Measurements from ENCODE around the gene KIAA1217. TPM values are rescaled to one million over a fixed set of nuclear protein-coding genes. Genes with fewer than 3 reads are reported as not detected.

The KIAA1217 gene
- total and polyA plus RNA-seq, 2 of the 4 experiments (the other 2 are of a cell fraction): 3.4 to 4.4 TPM

GRCh38 chr10:24428410-24428782 is 219.5 kb downstream of the KIAA1217 start:
- Histone ChIP-seq H3K14ac (replicated peaks; ENCODE audit: low read depth, low read length) (0 out of 2 replicates have a peak overlapping the region, but pooled peaks have one; percentile 5), H2BK120ac (ENCODE audit: low read depth, low read length) (peak overlapping the region; percentile 32), H3K4ac (ENCODE audit: low read depth, low read length) (peak overlapping the region; percentile 63), H2BK5ac (ENCODE audit: low read depth, low read length, poor library complexity, severe bottlenecking) (no peak overlapping the region), H3K23ac (ENCODE audit: low read depth, low read length) (peak overlapping the region; percentile 14; the same call in 1 of the 2 replicates), H3K9me1 (ENCODE audit: insufficient read depth, low read length) (peaks cover 5% of the 10 kb centered on the region), H3K4me2 (ENCODE audit: low read depth, low read length) (no peak overlapping the region), H2AK9ac (replicated peaks; ENCODE audit: low read depth, low read length, poor library complexity) (peak overlapping the region; percentile 60), H3K9me3 (ENCODE audit: control insufficient read depth, insufficient read depth, low read length) (no peaks in the 10 kb centered on the region), H3K56ac (ENCODE audit: extremely low read depth, insufficient read depth, low read length) (no peak overlapping the region; the same call in 1 of the 2 replicates), H4K91ac (ENCODE audit: insufficient read depth, low read depth, low read length) (peak overlapping the region; percentile 53; the same call in 1 of the 2 replicates), H4K8ac (ENCODE audit: low read depth in 2 of 2, low read length in 2 of 2) (peak overlapping the region; percentile 6 to 56; a peak in 2 of 4 replicates), H3K18ac (ENCODE audit: low read depth, low read length) (no peak overlapping the region), H4K5ac (ENCODE audit: low read depth, low read length) (no peak overlapping the region), H3K4me1 (ENCODE audit: control insufficient read depth, insufficient read depth, low read length) (peaks cover 3% of the 10 kb centered on the region; the same call in 1 of the 2 replicates), H2AFZ (replicated peaks; ENCODE audit: low read length, poor library complexity) (peak overlapping the region; percentile 78), H4K20me1 (ENCODE audit: insufficient read depth, low read length) (no peaks in the 10 kb centered on the region), H3K9ac (ENCODE audit: low read depth, low read length) (no peak overlapping the region), H3K79me1 (ENCODE audit: low read depth in 1 of 2, low read length in 2 of 2) (no peaks in the 10 kb centered on the region), H2BK20ac (ENCODE audit: low read depth, low read length) (peak overlapping the region; percentile 12; the same call in 1 of the 2 replicates), H3K27me3 (ENCODE audit: control insufficient read depth, insufficient read depth, low read length) (no peaks in the 10 kb centered on the region), H3K4me3 (ENCODE audit: insufficient read depth, low read depth, low read length) (no peak overlapping the region), H3K27ac (ENCODE audit: insufficient read depth, low read length) (no peak overlapping the region), H2AK5ac (ENCODE audit: low read depth, low read length) (peak overlapping the region; percentile 86), H3K36me3 (ENCODE audit: control insufficient read depth, insufficient read depth, low read length) (no peaks in the 10 kb centered on the region), H2BK15ac (ENCODE audit: low read depth, low read length) (peak overlapping the region; percentile 12; the same call in 1 of the 3 replicates)
- no TSS peak for BruUV-seq (replicated peaks)
- TF ChIP-seq CEBPB (IDR thresholded peaks at IDR 0.05; ENCODE audit: low read depth, low read length) (peak; percentile 53; the same call in 1 of the 2 replicates), MXI1 (IDR thresholded peaks at IDR 0.05; ENCODE audit: borderline replicate concordance, low read depth, low read length) (no peak)
- dilution Hi-C loops (cut with HindIII; ENCODE audit: low sequenced_read_pairs, unreplicated experiment) (no loop called here), in situ Hi-C loops (cut with MboI; ENCODE audit: low sequenced_read_pairs) (no loop called here), intact Hi-C loops (cut with micrococcal nuclease) (no loop called here)
- DNase-seq (peak; percentile 70), ATAC-seq (ENCODE audit: low read depth) (peak; percentile 90)
- POLR2A ChIA-PET (ENCODE audit: unreplicated experiment): no interaction called here
- no CpG with 5 or more reads among the region's 2 CpGs for WGBS, 2 experiments (ENCODE audit: extremely low coverage in 2 of 2, insufficient read length in 1 of 2)
- CTCF ChIA-PET: interaction anchor here (0.6 to 1.0 kb wide), 2 partner anchors 9 to 181 kb away, joined by 3 to 5 read pairs; no protein-coding TSS in a partner anchor
